GM06990 (cell line): ENCODE data around the gene FBXO45.
"Not testable (repeated sequence)": the region's sequence is repeated elsewhere in the genome, so short reads cannot be mapped to it uniquely, and the experiment has no call there.

Source experiments
- DNase-seq: peaks from one replicate; pipeline ENCODE4 v3.0.0-alpha.2; 2011; ENCODE audit not compliant: insufficient read length; ENCODE audit errors: extremely low read depth
- H3K27me3 ChIP-seq: replicated peaks from 2 replicates; pipeline ENCODE4 v1.6.0; 2011; ENCODE audit warnings: low read length; ENCODE audit not compliant: control insufficient read depth, insufficient read depth
- H3K36me3 ChIP-seq: 2 replicates; pipeline ENCODE4 v1.5.1; 2011; ENCODE audit warnings: low read length; ENCODE audit not compliant: control insufficient read depth, insufficient read depth
- H3K4me3 ChIP-seq: replicated peaks from 2 replicates; pipeline ENCODE4 v1.5.1; 2011; ENCODE audit warnings: low read depth, mild to moderate bottlenecking, control low read depth, low read length
- TF ChIP-seq, protein P1 (sequence below): IDR thresholded peaks from 2 replicates; pipeline ENCODE4 v1.5.1; 2011; ENCODE audit warnings: low read length, control low read depth, mild to moderate bottlenecking, inconsistent platforms; ENCODE audit not compliant: insufficient read depth, poor library complexity, severe bottlenecking

The FBXO45 gene

GRCh38 chr3:196632046-196632751, 63.7 kb downstream of the FBXO45 start:
- peak; percentile 93 for DNase-seq
- TF ChIP-seq, protein P1, sequence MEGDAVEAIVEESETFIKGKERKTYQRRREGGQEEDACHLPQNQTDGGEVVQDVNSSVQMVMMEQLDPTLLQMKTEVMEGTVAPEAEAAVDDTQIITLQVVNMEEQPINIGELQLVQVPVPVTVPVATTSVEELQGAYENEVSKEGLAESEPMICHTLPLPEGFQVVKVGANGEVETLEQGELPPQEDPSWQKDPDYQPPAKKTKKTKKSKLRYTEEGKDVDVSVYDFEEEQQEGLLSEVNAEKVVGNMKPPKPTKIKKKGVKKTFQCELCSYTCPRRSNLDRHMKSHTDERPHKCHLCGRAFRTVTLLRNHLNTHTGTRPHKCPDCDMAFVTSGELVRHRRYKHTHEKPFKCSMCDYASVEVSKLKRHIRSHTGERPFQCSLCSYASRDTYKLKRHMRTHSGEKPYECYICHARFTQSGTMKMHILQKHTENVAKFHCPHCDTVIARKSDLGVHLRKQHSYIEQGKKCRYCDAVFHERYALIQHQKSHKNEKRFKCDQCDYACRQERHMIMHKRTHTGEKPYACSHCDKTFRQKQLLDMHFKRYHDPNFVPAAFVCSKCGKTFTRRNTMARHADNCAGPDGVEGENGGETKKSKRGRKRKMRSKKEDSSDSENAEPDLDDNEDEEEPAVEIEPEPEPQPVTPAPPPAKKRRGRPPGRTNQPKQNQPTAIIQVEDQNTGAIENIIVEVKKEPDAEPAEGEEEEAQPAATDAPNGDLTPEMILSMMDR, result peak; percentile 66
- Histone ChIP-seq H3K4me3 (peak overlapping the region; percentile 73), H3K27me3 (no peaks in the 10 kb centered on the region), H3K36me3 (no peaks in the 10 kb centered on the region)

DNA sequence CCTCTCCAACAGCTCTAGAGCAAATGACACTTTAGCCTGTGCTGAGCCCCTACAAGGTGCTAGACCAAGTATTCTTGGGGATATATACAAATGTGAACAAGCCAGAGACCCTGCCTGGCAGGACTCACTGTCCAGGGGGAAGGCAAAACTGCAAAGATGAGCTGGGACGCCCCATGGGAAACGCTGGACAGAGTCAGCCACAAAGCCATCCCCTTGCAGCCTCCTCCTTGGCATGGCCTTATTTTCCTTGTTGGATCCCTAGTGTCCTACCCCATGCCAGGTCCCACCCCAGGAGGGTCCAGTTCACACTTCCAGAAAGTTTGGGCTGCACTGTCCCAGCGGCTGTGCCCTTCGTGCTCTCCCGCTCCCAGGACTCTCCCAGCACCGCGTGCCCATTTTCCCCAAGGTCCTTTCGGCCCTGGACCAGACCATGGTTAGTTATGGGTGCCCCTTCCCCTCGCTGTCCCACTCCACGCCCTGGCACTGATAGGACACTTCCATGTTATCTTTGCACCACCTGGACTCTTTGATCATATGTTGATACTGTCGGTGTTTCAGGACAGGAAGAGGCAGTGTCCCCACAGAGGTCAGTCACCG, 65.2 kb downstream of the FBXO45 start:
- H3K36me3 ChIP-seq, result no peaks in the 10 kb centered on the region
- no peaks in the 10 kb centered on the region for H3K27me3 ChIP-seq
- peak overlapping the region; percentile 41 for H3K4me3 ChIP-seq
- DNase-seq, result no peak
- TF ChIP-seq, protein P1, result no peak

GRCh38 chr3:196634224-196634623, 65.8 kb downstream of the FBXO45 start:
- TF ChIP-seq, protein P1, result no peak
- Histone ChIP-seq H3K4me3 (peak overlapping the region; percentile 41), H3K36me3 (no peaks in the 10 kb centered on the region), H3K27me3 (no peaks in the 10 kb centered on the region)
- DNase-seq, result no peak

- Histone ChIP-seq H3K4me3 (no peak overlapping the region), H3K27me3 (no peaks in the 10 kb centered on the region), H3K36me3 (no peaks in the 10 kb centered on the region)
- no peak for DNase-seq
- TF ChIP-seq, protein P1, result no peak
Measured at GRCh38 chr3:196634829-196635228, 66.4 kb downstream of the FBXO45 start.

- Histone ChIP-seq H3K4me3 (no peak overlapping the region), H3K27me3 (no peaks in the 10 kb centered on the region), H3K36me3 (no peaks in the 10 kb centered on the region)
- no peak for DNase-seq
- TF ChIP-seq, protein P1, result no peak
Measured at GRCh38 chr3:196636369-196637349, 68.2 kb downstream of the FBXO45 start.

DNA sequence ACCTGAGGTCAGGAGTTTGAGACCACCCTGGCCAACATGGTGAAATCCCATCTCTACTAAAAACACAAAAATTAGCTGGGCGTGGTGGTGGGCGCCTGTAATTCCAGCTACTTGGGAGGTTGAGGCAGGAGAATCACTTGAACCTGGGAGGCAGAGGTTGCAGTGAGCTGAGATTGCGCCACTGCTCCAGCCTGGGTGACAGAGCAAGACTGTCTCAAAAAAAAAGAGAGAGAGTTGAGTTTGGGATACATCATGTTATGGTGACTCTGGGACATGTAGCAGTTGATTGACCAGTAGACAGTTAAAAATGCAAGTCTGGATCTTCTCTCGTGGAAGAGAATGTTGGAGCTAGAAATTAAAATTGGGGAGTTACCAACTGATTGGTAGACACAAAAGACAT, 69.5 kb downstream of the FBXO45 start:
- DNase-seq, H3K27me3 ChIP-seq: not testable (repeated sequence)

More for the DNA sequence above, 69.5 kb downstream of the FBXO45 start:
- H3K4me3 ChIP-seq, H3K36me3 ChIP-seq: not testable (repeated sequence)
